ENCODE results near the gene RPS15A. TPM values are rescaled to one million over a fixed set of nuclear protein-coding genes. Genes with fewer than 3 reads are reported as not detected.

RPS15A gene
- total and polyA plus RNA-seq, 12 donors: 613 to 3,398 (median 743) TPM

DNA sequence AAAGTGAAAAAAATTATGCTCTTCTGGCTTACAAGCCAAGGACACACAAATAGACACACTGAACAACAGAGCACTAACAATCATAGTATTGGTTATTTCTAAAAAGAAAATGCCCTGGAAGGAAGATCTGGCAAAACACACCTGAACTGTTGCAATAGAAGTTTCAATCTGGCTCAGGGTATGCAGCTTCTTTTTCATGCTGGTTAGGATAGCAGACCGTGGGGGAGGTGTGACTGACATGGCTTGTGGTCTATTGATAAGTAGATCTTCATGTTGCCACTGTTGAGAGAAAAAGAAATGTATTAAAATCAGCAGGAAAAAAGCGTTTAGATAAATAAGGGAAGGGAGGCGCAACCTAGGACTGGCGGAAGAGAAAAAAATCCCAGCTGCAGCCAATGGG is 37.8 kb upstream of the RPS15A start:
- no peaks in the 10 kb centered on the region for H3K9me3 ChIP-seq
- no peaks in the 10 kb centered on the region for H3K4me1 ChIP-seq
- no peak overlapping the region for H3K27ac ChIP-seq
- H3K4me3 ChIP-seq: no peak overlapping the region
- H3K36me3 ChIP-seq: peaks cover 0 to 63% (median 49%) of the 10 kb centered on the region in 9 donors
- no peaks in the 10 kb centered on the region for H3K27me3 ChIP-seq
- TF ChIP-seq, protein P1, sequence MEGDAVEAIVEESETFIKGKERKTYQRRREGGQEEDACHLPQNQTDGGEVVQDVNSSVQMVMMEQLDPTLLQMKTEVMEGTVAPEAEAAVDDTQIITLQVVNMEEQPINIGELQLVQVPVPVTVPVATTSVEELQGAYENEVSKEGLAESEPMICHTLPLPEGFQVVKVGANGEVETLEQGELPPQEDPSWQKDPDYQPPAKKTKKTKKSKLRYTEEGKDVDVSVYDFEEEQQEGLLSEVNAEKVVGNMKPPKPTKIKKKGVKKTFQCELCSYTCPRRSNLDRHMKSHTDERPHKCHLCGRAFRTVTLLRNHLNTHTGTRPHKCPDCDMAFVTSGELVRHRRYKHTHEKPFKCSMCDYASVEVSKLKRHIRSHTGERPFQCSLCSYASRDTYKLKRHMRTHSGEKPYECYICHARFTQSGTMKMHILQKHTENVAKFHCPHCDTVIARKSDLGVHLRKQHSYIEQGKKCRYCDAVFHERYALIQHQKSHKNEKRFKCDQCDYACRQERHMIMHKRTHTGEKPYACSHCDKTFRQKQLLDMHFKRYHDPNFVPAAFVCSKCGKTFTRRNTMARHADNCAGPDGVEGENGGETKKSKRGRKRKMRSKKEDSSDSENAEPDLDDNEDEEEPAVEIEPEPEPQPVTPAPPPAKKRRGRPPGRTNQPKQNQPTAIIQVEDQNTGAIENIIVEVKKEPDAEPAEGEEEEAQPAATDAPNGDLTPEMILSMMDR (IDR thresholded peaks at IDR 0.05): no peak
- 82 to 88% methylated on average over 4 of the region's 4 CpGs for WGBS, 2 donors
- no peak for ATAC-seq
- no peak for DNase-seq
- intact Hi-C loops (cut with DNase I): no loop called here

DNA sequence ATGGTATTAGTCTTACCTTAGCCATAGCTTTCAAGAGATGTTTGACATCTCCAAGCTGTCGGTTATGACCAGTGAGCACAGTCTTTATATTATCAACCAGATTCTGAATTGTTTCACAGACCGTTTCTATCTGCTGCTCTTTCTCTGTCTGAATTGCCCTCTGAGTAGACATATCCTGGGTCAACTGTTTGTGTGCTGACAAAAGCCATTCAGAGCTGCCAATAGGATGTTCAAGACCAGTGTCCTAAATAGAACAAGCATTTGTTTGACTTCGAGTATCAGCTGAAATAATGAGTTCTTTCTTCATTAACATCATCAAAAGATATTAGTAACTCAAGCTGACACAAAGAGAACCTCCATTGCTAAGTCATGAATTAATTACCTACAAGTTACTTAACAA is 26.2 kb upstream of the RPS15A start:
- H3K36me3 ChIP-seq: peaks cover 0 to 94% (median 59%) of the 10 kb centered on the region in 9 donors
- whole genome bisulfite sequencing, 2 donors: 73 to 76% methylated on average over 3 of the region's 3 CpGs
- no peak overlapping the region for H3K27ac ChIP-seq
- TF ChIP-seq, protein P1 (IDR thresholded peaks at IDR 0.05): no peak
- no peaks in the 10 kb centered on the region for H3K27me3 ChIP-seq
- H3K4me1 ChIP-seq: peaks cover 0 to 8% (median 0%) of the 10 kb centered on the region in 9 donors
- H3K9me3 ChIP-seq: no peaks in the 10 kb centered on the region
- DNase-seq (no peak), ATAC-seq (no peak)
- no peak overlapping the region for H3K4me3 ChIP-seq
- intact Hi-C loops (cut with DNase I): loop anchor here in 3 of 10 donors (5.0 to 10.0 kb wide), 2 partner anchors 36 to 49 kb away; no protein-coding TSS in a partner anchor

DNA sequence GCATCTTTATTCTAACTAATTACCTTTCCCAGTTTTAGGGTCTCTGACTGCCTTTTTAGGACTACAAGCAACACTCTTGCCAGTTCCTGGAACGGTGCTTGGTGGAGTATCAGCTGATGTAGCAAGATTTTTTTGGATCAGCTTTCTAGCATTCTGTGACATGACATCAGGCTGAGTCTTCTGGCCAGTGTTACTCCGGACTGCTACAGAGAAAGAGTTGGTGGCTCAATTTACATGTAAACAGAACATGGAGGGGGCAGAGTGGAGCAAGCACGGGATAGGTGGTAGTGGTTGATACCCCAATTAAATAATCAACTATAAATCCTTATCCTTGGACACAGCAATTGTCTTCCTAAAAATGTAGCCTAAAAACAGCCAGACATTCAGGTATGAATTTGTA is 21.8 kb upstream of the RPS15A start:
- Histone ChIP-seq H3K4me1 (no peaks in the 10 kb centered on the region), H3K9me3 (no peaks in the 10 kb centered on the region), H3K27ac (no peak overlapping the region), H3K36me3 (peaks cover 0 to 96% (median 71%) of the 10 kb centered on the region in 9 donors), H3K27me3 (no peaks in the 10 kb centered on the region), H3K4me3 (no peak overlapping the region)
- intact Hi-C loops (cut with DNase I): loop anchor here in 1 of 10 donors (10.0 kb wide), 1 partner anchor 53 kb away; no protein-coding TSS in a partner anchor
- WGBS, 2 donors: 91 to 97% methylated on average over 3 of the region's 3 CpGs
- ATAC-seq (no peak), DNase-seq (no peak)
- TF ChIP-seq, protein P1 (IDR thresholded peaks at IDR 0.05): no peak

DNA sequence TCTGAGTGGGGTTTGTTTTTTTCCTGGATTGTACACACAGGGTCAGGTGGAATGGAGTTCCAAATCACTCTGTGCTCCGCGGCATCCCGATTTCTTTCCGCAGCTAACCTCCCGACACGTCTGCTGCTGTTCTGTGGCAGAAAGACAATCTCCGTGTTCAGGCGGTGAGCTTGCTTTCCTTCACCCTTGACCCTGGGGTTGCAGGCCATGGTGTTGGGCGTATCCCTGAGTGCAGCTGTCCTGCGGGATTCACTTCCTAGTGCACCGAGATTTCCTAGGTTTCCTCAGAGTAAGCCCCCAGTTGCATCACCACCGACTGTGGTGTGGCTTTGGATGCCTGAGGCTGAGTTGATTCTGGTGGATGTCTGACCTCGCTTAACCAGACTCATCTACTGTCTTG is 19.0 kb upstream of the RPS15A start:
- 93 to 95% methylated on average over 13 of the region's 13 CpGs for WGBS, 2 donors
- TF ChIP-seq, protein P1 (IDR thresholded peaks at IDR 0.05): no peak
- intact Hi-C loops (cut with DNase I): loop anchor here in 1 of 10 donors (10.0 kb wide), 1 partner anchor 156 kb away; no protein-coding TSS in a partner anchor
- peaks cover 0 to 21% (median 5%) of the 10 kb centered on the region in 9 donors for H3K4me1 ChIP-seq
- no peaks in the 10 kb centered on the region for H3K27me3 ChIP-seq
- H3K27ac ChIP-seq: no peak overlapping the region
- ATAC-seq: no peak
- H3K4me3 ChIP-seq: no peak overlapping the region
- DNase-seq: no peak
- H3K36me3 ChIP-seq: peaks cover 0 to 89% (median 49%) of the 10 kb centered on the region in 9 donors
- H3K9me3 ChIP-seq: no peaks in the 10 kb centered on the region

Data from heart right ventricle (tissue), 16 donors.